Loucy (cell line): ENCODE measurements around the gene CHRNB4.

Experiments
- EZH2phosphoT487 ChIP-seq: fragments of 200-600 bp; IDR thresholded peaks from 2 replicates; pipeline ENCODE4 v1.6.1; 2018; ENCODE audit warnings: antibody characterized with exemption, mild to moderate bottlenecking, moderate library complexity, borderline replicate concordance
- TF ChIP-seq, protein P1 (sequence below): fragments of 200-600 bp; sonication (generic); conservative IDR thresholded peaks from 2 replicates; pipeline ENCODE4 v1.5.1; 2014; ENCODE audit warnings: mild to moderate bottlenecking, antibody characterized with exemption, low read length

GRCh38 chr15:78658823-78659222 is 17.8 kb upstream of the CHRNB4 start:
- TF ChIP-seq, protein P1, sequence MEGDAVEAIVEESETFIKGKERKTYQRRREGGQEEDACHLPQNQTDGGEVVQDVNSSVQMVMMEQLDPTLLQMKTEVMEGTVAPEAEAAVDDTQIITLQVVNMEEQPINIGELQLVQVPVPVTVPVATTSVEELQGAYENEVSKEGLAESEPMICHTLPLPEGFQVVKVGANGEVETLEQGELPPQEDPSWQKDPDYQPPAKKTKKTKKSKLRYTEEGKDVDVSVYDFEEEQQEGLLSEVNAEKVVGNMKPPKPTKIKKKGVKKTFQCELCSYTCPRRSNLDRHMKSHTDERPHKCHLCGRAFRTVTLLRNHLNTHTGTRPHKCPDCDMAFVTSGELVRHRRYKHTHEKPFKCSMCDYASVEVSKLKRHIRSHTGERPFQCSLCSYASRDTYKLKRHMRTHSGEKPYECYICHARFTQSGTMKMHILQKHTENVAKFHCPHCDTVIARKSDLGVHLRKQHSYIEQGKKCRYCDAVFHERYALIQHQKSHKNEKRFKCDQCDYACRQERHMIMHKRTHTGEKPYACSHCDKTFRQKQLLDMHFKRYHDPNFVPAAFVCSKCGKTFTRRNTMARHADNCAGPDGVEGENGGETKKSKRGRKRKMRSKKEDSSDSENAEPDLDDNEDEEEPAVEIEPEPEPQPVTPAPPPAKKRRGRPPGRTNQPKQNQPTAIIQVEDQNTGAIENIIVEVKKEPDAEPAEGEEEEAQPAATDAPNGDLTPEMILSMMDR: no peak
- TF ChIP-seq EZH2phosphoT487: no peak
